Measurements from ENCODE around the gene KIAA0513.

GRCh38 chr16:85057212-85057889 lies 29.8 kb downstream of the KIAA0513 start:
- TF ChIP-seq CTCF (IDR thresholded peaks at IDR 0.05) (peak; percentile 16 to 49 (median 41)), POLR2A (IDR thresholded peaks at IDR 0.05) (no peak)

All from body of pancreas (tissue), 4 donors.